Right ventricle myocardium inferior (tissue), 1 donor: ENCODE results near the gene MCF2L. TPM values are rescaled to one million over a fixed set of nuclear protein-coding genes. Genes with fewer than 3 reads are reported as not detected.

Experiments used
- ATAC-seq: fragments of 200-7000 bp; cut with Tn5 transposase; one replicate; pipeline ENCODE4 v1.9.1; 2020; ENCODE audit warnings: mild to moderate bottlenecking, moderate library complexity
- DNase-seq: peaks from one replicate; pipeline ENCODE4 v3.0.0; 2021; ENCODE audit errors: missing footprints
- intact Hi-C: fragments of 100-400 bp; cut with DNase I; formaldehyde crosslinking; loops from one replicate; pipeline ENCODE4 v1.11.0; 2022
- total RNA-seq: library from RNA; stranded (reverse); fragmentation: NEBNext Ultra II Directional; extraction: Animal tissue kit (Norgen Biotek cat#: 25700); gene quantifications from one replicate; pipeline ENCODE4 v1.2.1, GENCODE V29; 2021
- donor health status: DM: no; HTN: yes; CAD: no; lungs with severe emphysema.

MCF2L gene
- total RNA-seq, 1 donor from 2014 or later, result 45.9 TPM

DNA sequence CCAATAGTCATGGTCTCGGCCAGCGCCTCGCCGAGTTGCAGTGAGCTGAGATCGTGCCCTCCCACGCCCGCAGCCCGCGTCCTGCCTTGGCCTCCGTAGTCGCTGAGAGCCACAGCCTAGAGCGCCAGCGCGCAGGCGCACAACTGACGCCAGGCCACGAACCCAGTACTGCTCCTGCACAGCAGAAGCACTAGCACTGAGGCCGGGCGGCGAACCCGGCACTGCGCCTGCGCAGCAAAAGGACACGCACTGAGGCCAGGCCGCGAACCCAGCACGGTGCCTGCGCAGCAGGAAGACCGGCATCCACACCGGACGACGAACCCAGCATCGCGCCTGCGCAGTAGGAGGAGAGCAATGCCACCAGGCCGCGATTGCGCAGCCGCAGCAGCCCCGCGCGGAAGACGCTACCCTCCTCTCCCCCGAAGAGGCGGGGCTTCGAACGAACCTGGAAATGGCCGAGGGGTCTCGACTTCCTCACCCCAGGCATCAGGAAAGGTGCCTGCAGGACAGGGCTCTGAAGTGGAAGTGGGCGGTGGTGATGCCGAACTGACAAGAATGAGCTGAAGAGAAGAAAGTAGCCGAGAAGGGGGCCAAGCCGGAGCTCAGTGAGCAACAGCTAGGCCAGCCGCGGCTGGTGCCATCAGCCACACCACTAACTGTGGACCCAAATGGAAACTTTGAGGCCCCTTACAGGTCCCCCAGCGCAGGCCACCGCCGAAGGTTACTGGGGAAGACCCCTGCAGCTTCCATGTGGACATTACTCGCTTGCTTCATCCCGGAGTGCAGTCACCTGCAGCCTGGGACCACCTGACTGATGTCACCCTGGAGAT lies 161.1 kb downstream of the MCF2L start:
- intact Hi-C loops, result loop anchor here (5.0 kb wide), 1 partner anchor 88 kb away; no protein-coding TSS in a partner anchor
- DNase-seq (peak; percentile 72), ATAC-seq (peak; percentile 72)

DNA sequence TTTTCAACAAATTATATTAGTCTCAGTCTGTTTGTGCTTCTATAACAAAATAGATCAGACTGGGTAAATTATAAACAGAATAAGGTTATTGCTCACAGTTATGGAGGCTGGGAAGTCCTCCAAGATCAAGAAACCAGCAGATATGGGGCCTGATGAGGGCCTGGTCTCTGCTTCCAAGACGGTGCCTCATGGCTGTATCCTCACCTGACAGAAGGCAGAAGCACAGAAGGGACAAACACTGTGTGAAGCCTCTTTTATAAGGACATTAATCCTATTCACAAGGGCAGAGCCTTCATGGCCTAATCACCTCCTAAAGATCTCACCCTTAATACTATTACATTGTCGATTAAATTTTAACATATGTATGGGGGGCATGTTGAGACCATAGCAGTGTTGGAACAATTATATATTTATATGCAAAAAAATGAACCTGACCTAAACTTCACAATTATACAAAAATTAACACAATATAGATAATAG lies 166.3 kb downstream of the MCF2L start:
- no peak for ATAC-seq

DNA sequence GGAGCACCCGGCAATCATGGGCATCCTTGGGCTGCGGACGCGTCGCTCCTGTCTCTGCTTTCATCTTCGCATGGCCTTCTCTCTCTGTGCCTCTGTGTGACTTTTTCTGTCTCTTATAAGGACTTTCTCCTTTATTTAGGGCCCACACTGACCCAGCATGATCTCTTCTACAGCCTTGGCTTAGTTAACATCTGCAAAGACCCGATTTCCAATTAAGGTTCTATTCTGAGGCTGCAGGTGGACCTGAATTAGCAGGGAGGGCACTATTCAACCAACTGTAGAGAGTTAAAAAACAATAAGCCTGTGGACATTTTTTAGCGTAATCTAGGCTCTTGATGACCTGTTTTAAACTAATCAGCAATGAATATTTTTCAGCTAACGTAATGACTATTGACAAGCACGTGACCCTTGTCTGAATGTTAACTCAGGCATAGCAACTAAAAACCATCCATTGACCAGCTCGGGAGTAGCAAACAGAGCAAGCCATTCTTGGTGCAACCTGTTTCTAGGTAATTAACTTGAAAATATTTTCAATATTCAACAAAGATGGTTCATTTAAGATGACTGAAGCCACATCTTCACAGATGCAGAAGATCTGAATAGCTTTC lies 168.8 kb downstream of the MCF2L start:
- ATAC-seq, result no peak
- DNase-seq, result no peak
- intact Hi-C loops, result no loop called here

More for the DNA sequence above, 166.3 kb downstream of the MCF2L start:
- intact Hi-C loops, result no loop called here
- DNase-seq, result no peak

DNA sequence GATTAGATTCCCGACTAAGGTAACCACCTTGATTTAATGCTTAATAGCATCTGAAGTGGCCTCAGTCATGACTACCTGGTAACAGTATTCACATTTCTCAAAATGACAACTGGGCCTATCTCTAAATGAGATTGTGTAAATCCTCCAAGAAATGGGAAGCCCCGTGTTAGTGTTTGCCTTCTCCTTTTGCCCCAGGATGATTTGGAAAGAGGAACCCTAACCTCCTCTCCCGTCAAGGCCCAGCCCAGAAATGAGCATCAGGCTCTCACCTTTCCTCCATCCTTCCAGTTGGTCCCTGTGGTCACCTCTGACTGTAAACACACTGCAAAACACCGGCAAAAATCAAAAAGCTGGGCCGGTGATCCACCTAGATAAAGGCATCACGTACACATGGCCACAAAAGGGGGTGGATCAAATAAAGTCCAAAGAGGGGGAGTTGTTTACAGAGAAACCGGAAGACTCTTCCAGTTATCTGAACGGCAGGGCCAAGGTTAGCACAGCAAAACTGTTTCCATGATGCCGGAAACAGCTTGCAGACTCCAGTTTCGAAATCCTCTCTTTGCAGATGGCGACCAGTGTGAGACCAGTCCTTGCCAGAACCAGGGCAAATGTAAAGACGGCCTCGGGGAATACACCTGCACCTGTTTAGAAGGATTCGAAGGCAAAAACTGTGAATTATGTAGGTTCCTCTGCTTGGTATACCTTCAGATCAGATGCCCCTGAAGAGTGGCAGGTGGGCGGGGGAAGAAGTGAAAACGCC lies 170.0 kb downstream of the MCF2L start:
- no peak for ATAC-seq
- peak; percentile 4 for DNase-seq
- intact Hi-C loops, result no loop called here

DNA sequence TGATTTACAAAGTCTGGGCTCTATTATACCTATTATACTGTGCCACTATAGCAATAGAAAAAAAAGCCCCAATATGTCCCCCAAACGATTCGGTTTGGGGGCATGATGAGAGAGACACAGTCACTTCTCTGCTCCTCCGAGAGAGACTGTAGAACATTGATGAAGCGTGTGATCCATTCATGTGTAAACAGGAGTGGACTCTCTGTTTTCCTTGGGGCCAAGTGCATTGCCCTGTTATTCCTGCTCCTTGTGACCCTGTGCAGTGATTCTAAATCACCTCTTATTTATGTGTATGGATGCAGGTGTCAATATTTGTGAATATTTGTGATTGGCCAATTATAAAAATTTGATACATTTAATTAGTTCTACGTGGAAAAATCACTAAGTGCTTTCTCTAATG lies 170.6 kb downstream of the MCF2L start:
- no peak for ATAC-seq
- intact Hi-C loops, result no loop called here
- no peak for DNase-seq

DNA sequence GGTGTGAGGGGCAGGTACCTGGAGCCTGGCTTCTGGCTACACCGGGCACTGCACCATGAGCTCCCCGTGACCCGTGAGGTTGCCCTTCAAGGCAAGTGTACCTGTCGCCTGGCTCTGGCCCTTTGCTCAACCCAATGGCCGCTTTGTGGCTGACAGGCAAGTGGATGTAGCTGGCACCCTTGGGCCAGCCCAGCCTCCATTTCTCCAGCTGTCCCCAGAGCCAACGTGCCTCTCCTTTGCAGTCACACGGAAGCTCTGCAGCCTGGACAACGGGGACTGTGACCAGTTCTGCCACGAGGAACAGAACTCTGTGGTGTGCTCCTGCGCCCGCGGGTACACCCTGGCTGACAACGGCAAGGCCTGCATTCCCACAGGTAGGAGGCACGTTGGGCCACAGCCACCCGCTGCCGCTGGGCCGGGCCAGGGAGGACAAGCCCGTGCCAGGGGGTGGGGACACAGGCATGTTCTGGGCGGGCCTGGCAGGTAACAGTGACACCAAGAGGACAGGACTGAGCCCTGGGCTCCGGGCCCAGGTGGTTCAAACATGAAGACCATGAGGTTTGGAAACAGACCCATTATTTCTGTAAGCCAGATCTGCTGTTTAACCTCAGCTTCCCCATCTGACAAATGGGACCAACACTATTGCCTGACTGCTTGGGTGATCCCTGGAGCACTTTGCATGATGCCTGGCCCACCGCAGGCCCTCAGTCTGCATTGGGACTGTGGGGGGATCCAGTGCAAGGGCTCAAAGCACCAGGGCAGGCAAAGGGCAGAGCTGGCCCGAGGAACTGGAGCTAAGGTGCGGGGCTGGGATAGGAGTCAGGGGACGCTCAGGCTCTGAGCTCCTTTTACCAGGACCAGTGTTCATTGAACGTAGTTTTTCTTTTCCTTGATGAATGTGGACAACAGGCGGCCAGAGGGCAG lies 171.9 kb downstream of the MCF2L start:
- intact Hi-C loops, result no loop called here
- ATAC-seq (no peak), DNase-seq (peak; percentile 62)

DNA sequence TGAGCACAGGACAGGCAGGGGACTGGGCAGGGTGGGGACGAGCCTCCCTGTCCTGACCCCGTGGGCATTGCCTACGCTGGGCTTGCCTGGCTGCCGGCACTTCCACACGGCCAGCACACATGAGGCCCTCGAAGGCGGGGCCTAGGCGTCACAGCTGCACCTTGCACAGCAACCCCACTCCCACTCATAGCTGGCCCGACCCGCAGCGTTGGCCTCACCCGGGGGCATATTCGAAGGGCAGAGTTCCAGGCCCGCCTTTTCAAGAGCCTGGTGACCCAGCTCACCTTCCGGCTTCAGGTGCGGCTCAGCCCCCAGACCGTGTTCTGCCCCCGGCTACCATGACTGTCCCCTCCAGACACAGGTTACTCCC lies 172.6 kb downstream of the MCF2L start:
- ATAC-seq (no peak), DNase-seq (peak; percentile 63)
- intact Hi-C loops, result no loop called here

DNA sequence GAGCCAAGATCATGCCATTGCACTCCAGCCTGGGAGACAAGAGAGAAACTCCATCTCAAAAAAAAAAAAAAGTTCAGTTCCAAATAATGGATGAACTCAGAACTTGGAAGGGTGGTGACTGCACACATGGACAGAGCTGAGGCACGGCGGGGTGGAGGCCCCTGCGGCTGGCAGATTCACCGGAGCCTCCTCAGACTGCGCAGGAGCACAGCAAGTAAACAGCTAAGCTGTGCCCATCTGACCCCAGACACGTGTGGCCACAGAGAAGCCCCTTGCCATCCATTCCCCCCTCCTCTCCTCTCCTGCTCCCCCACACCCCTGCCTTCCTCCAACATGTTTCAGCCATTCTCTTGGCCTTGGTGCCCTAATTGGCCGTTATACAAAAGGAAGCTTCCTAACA lies 173.9 kb downstream of the MCF2L start:
- DNase-seq (peak; percentile 30), ATAC-seq (no peak)
- intact Hi-C loops, result no loop called here

DNA sequence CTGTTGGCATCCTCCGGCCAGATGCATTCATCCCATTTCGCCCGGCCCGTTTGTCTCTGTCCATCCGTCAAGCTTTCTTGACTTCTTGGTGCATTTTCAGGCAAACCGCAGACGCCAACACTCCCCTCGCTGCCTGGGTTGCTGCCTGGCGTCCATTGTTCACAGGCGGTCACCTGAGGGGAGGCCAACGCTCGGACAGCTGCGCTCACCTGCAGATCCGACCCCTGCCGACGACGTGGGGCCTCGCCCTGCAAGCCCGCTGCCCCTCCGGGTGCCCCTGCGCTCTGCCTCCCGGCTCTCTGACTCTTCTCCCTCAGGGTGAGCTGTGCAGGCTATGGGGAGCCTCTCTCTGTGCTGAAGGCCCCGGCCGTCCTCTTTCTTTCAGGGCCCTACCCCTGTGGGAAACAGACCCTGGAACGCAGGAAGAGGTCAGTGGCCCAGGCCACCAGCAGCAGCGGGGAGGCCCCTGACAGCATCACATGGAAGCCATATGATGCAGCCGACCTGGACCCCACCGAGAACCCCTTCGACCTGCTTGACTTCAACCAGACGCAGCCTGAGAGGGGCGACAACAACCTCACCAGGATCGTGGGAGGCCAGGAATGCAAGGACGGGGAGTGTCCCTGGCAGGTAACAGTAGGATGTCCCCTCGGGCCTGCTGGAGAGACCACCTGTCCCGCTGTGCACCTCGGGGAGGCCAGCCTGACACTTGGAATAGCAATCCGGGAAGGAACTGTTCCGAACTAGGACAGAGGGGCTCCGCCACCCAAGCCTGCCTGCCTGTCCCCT lies 174.6 kb downstream of the MCF2L start:
- DNase-seq (peak; percentile 56), ATAC-seq (no peak)
- intact Hi-C loops, result no loop called here

DNA sequence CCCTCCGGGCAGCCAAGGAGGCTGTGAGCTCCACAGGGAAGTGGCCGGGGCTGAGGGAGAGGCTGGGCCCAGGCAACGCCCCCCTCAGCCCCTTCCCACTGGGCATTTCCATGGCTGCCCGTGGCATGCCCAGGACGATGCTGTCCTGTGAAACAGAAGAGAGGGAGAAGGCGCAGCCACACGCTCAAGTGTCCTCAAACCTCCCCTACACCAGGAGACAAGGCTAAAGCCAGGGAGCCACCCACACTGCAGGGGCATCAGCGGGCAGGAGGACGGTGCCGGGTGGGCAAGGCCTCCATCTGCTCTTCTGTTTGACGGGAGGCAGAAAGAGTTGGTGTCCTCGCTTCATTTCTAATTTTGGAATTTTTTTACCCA lies 175.2 kb downstream of the MCF2L start:
- DNase-seq (no peak), ATAC-seq (no peak)
- intact Hi-C loops, result no loop called here

DNA sequence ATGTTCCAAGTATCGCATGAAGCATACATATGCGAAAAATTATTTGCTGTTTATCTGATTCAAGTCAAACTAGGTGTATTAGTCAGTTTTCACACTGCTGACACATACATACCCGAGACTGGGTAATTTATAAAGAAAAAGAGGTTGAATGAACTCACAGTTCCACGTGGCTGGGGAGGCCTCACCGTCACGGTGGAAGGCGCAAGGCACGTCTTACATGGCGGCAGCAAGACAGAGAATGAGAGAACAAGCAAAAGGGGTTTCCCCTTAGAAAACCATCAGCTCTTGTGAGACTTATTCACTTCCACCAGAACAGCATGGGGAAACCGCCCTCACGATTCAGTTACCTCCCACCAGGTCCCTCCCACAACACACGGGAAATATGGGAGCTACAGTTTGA lies 176.5 kb downstream of the MCF2L start:
- intact Hi-C loops, result no loop called here
- DNase-seq, result no peak
- ATAC-seq, result no peak

DNA sequence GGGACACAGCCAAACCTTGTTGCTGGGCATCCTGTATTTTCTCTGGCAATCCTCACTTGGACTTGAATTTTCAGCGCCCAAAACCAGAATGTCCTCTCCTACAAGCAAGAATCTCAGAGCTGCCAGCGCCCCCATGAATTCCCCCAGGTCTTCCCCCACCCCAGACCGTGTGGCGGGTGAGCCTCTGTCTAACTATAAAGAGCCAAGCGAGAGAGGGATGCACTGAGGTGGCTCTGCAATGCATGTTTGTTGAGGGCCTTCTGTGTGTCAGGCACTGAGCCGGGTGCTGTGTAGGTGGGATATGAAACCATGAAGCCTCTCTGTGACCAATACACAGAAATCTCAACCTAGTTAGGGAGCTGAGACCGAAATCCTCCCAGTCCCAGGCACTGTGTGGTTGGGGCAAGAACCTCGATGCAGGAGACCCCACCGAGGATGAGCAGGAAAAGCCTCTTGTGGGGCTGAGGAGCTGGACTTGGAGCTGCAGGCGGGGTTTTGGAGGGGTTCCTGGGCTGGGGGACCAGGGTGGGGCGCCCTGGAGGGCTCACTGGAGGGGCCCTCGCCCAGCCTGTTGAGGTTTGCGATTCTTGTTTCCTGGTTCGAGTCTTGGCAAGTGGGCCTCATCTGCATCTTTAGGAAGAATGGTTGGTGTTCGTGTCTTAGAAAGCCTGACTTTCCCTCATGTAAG lies 177.0 kb downstream of the MCF2L start:
- intact Hi-C loops, result no loop called here
- ATAC-seq, result no peak
- DNase-seq, result peak; percentile 30

DNA sequence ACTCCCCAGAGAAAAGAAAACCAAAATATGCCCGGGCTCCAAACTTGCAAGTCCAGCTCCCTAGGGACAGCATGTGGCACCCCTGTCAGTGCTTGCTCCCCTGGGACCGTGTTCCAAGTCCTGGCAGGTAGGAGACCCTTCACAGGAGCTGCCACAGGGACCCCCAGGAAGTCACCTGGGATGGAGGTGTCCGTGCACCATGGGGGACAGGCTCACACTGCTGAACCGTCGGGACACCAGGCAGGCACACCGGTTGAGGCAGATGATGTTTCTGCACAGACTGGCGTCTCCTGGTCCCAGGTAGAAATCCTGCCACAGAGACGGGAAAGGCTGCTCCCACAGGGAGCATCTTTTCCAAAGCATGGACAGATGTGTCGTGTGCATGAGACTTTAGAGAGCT lies 177.7 kb downstream of the MCF2L start:
- intact Hi-C loops, result no loop called here
- DNase-seq (peak; percentile 6), ATAC-seq (no peak)

DNA sequence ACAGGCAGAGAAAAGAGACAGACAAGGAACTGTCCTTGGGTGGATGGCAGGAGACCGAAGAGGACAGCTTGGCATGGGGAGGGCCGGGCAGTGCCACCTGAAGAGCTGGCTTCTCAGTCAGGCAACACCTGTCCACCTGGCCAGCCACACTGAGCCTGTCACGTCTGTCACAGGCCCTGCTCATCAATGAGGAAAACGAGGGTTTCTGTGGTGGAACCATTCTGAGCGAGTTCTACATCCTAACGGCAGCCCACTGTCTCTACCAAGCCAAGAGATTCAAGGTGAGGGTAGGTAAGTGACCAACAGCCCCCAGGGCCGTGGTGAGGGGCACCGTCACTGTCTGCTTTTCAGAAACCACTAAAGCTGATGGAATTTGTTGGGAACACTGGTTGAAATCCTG lies 178.2 kb downstream of the MCF2L start:
- intact Hi-C loops, result no loop called here
- ATAC-seq, result no peak
- peak; percentile 44 for DNase-seq

DNA sequence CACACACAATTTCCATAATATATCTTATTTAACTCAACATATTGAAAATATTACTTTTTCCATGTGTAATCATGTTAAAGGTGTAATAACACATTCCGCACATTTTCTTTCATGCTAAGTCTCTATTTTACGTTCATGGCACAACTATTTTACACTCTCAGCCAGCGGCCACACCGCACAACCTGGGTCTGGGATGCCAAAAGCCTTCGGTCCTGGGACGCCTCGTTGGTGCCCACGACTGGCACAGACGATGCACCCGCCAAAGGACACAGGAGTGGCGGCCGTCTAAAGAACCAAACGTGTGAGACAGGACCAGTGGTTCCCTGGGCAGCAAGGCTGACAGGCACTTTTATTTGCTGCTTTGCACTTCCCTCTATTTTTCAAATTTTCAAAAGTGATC lies 179.4 kb downstream of the MCF2L start:
- DNase-seq, result peak; percentile 57
- no peak for ATAC-seq
- intact Hi-C loops, result no loop called here

DNA sequence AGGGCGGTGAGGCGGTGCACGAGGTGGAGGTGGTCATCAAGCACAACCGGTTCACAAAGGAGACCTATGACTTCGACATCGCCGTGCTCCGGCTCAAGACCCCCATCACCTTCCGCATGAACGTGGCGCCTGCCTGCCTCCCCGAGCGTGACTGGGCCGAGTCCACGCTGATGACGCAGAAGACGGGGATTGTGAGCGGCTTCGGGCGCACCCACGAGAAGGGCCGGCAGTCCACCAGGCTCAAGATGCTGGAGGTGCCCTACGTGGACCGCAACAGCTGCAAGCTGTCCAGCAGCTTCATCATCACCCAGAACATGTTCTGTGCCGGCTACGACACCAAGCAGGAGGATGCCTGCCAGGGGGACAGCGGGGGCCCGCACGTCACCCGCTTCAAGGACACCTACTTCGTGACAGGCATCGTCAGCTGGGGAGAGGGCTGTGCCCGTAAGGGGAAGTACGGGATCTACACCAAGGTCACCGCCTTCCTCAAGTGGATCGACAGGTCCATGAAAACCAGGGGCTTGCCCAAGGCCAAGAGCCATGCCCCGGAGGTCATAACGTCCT lies 180.0 kb downstream of the MCF2L start:
- peak; percentile 71 for DNase-seq
- ATAC-seq, result no peak
- intact Hi-C loops, result no loop called here
